ENCODE measurements around the gene PIP5KL1. TPM values are rescaled to one million over a fixed set of nuclear protein-coding genes. Genes with fewer than 3 reads are reported as not detected.

The PIP5KL1 gene
- total RNA-seq, 1 experiment from 2014 or later = 5.1 TPM

DNA sequence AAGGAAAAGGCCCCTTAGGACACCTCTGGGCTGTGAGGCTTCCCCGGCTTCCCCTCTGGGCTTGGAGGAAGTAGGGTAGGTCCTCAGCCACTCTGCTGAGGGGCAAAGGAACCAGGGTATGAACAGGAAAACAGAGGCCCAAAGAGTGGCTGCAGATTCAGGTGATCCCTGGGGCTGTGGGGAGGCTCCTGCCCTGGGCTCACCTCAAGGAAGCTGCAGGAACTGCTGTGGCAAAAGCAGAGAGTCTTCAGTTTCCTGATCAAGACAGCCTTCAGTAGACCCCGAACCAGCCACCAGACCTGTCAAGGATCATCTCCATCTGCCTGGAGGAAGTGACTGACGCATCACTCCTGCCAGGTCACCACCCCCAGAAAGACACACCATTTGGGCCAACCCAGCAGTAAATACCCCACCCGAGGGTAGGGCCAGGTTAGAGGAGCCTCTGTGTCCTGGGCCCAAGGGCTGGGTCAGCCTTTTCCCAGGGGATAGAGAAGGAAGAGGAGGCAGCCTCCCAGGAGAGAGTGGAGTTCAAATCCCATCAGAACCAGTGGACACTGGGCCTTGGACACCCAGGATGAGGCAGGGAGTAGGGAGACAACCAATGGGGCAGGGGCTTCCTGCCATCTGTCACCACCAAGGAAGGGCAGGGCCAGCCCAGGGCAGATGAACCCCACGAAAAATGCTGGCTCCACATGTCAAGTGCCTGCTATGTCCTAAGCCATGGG lies 25.4 kb downstream of the PIP5KL1 start:
- Histone ChIP-seq H3K27me3 (ENCODE audit: low read length) (no peaks in the 10 kb centered on the region), H3K9ac (ENCODE audit: low read length) (no peak overlapping the region), H3F3A (ENCODE audit: low read length, unreplicated experiment) (no peaks in the 10 kb centered on the region), H3K9me3 (ENCODE audit: low read length) (no peaks in the 10 kb centered on the region), H3K27ac (ENCODE audit: low read length) (no peak overlapping the region), H3K36me3 (ENCODE audit: low read depth, low read length) (no peaks in the 10 kb centered on the region), H3K4me2 (ENCODE audit: low read length) (no peak overlapping the region), H3K4me3 (ENCODE audit: low read length) (no peak overlapping the region), H3K79me2 (ENCODE audit: low read length) (no peaks in the 10 kb centered on the region), H3K4me1 (ENCODE audit: insufficient read depth, low read length) (no peaks in the 10 kb centered on the region), H3K9me2 (replicated peaks; ENCODE audit: low read length) (no peaks in the 10 kb centered on the region), H2AFZ (ENCODE audit: low read length) (no peak overlapping the region), H4K20me1 (ENCODE audit: low read length) (no peaks in the 10 kb centered on the region)
- POLR2A ChIA-PET (ENCODE audit: unreplicated experiment) = no interaction called here
- no peak for DNase-seq
- BruUV-seq (replicated peaks) = no TSS peak
- intact Hi-C loops (cut with micrococcal nuclease) = no loop called here
- ATAC-seq = no peak; the same call in 1 of the 2 replicates
- CTCF ChIA-PET = no interaction called here
- no peak for TF ChIP-seq EZH2phosphoT487 (IDR thresholded peaks at IDR 0.05; ENCODE audit: borderline replicate concordance, low read length)
- TF ChIP-seq EZH2 (IDR thresholded peaks at IDR 0.05; ENCODE audit: low read length, unreplicated experiment) = no peak
- TF ChIP-seq, protein P1, sequence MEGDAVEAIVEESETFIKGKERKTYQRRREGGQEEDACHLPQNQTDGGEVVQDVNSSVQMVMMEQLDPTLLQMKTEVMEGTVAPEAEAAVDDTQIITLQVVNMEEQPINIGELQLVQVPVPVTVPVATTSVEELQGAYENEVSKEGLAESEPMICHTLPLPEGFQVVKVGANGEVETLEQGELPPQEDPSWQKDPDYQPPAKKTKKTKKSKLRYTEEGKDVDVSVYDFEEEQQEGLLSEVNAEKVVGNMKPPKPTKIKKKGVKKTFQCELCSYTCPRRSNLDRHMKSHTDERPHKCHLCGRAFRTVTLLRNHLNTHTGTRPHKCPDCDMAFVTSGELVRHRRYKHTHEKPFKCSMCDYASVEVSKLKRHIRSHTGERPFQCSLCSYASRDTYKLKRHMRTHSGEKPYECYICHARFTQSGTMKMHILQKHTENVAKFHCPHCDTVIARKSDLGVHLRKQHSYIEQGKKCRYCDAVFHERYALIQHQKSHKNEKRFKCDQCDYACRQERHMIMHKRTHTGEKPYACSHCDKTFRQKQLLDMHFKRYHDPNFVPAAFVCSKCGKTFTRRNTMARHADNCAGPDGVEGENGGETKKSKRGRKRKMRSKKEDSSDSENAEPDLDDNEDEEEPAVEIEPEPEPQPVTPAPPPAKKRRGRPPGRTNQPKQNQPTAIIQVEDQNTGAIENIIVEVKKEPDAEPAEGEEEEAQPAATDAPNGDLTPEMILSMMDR (conservative IDR thresholded peaks at IDR 0.05; ENCODE audit: low read depth, low read length) = no peak

DNA sequence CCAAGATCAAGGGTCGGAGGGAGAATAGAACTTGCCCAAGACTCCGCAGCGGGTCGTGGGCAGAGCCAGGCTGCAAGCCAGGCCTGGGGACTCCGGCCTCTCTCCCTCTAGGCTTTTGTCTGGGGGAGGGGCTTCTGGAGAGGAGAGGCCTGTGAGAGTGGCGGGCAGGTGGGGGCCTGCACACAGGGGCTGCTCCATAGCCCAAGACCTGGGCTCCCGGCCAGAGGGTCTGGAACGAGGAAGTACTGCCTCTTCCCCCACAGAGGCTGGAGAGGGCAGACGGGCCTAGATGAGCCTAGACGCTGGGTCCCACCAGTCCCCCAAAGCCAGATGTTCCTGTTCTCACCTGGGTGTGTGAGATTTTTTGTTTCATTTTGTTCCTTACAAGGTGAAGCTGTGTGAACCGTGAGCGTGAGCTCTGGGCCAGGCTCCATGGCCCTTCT lies 26.0 kb downstream of the PIP5KL1 start:
- H3K4me2 ChIP-seq (ENCODE audit: low read length) = no peak overlapping the region
- TF ChIP-seq, protein P1 (conservative IDR thresholded peaks at IDR 0.05; ENCODE audit: low read depth, low read length) = no peak
- no peak for TF ChIP-seq EZH2phosphoT487 (IDR thresholded peaks at IDR 0.05; ENCODE audit: borderline replicate concordance, low read length)
- TF ChIP-seq EZH2 (IDR thresholded peaks at IDR 0.05; ENCODE audit: low read length, unreplicated experiment) = no peak
- BruUV-seq (replicated peaks) = no TSS peak
- POLR2A ChIA-PET (ENCODE audit: unreplicated experiment) = no interaction called here
- intact Hi-C loops (cut with micrococcal nuclease) = no loop called here
- H3K4me3 ChIP-seq (ENCODE audit: low read length) = no peak overlapping the region
- no peaks in the 10 kb centered on the region for H3K36me3 ChIP-seq (ENCODE audit: low read depth, low read length)
- H3K9ac ChIP-seq (ENCODE audit: low read length) = no peak overlapping the region
- no peaks in the 10 kb centered on the region for H3K9me3 ChIP-seq (ENCODE audit: low read length)
- no peaks in the 10 kb centered on the region for H3F3A ChIP-seq (ENCODE audit: low read length, unreplicated experiment)
- ATAC-seq (no peak), DNase-seq (no peak)
- no peak overlapping the region for H3K27ac ChIP-seq (ENCODE audit: low read length)
- CTCF ChIA-PET = no interaction called here
- no peaks in the 10 kb centered on the region for H3K9me2 ChIP-seq (replicated peaks; ENCODE audit: low read length)
- no peaks in the 10 kb centered on the region for H3K79me2 ChIP-seq (ENCODE audit: low read length)
- H4K20me1 ChIP-seq (ENCODE audit: low read length) = no peaks in the 10 kb centered on the region
- no peaks in the 10 kb centered on the region for H3K27me3 ChIP-seq (ENCODE audit: low read length)
- H3K4me1 ChIP-seq (ENCODE audit: insufficient read depth, low read length) = peaks cover 5% of the 10 kb centered on the region; the same call in 1 of the 2 replicates
- H2AFZ ChIP-seq (ENCODE audit: low read length) = no peak overlapping the region
